ENCODE results near the gene ERGIC1.
"Not testable (repeated sequence)": the region's sequence is repeated elsewhere in the genome, so short reads cannot be mapped to it uniquely, and the experiment has no call there.

The ERGIC1 gene

DNA sequence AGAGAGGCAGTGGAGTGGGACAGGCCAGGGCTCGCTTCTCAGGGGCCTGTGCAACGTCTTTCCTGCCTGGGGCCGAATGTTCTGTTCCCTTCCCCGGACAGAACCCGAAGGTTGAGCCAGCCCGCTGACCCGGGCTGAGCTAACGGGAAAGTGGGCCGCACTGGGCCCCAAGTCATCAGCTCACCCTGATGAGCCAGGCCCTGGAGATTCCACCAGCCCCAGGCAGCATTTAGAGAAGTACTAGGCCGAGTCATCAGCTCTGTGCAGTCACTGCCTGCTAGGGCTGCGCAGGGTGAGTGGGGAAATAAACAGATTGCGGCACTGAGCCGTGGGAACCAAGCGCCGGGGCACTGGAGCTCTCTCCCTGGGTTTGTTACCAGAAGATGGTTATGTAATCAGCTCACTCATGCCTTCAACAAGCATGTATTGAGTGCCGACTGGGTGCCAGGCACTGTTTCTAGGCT, 33.9 kb upstream of the ERGIC1 start:
- no peak for DNase-seq (ENCODE audit: low read depth)

DNA sequence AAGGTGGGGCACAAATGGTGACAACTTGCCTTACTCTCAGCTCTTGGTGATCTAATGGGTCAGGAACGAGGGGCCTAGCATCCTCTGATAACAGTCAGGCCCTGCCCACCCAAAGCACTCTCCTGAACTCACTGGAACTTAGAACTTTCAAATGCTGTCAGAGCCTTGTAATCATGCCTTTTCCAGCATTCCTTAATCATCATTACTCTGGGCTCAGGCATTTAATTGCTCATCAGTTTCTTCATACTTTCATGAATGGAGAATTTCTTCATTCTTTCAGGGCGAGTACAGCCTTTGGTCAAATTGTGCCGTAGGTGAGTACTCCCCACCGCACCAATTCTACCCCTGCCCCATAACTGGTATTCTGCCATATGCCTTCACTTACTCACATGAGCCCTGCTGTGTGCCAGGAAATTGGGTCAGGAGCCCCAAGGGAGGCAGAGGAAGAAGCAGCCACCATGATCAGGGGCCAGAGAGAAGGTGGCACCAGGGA, 32.8 kb upstream of the ERGIC1 start:
- DNase-seq (ENCODE audit: low read depth): no peak

DNA sequence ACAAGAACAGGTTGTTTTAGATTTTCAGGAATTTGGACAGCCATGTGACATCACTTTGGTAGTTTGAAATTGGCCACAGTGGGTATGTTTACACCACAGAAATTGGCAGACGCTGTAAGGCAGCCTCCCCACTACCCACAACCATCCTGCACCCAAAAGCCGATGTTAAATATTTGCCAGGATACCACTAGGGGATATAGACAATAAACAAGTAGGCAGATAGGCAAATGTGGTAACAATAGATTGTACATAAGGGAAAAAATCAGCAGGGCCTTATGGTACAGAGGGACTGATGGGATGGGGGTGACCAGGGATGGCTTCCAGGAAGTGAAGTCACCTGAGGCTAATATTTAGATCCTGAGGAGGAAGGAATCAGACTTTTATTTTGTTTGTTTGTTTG, 31.9 kb upstream of the ERGIC1 start:
- no peak for DNase-seq (ENCODE audit: low read depth)

- no peak for DNase-seq (ENCODE audit: low read depth)
These were observed 31.4 kb upstream of the ERGIC1 start for GRCh38 chr5:172802567-172803176.

DNA sequence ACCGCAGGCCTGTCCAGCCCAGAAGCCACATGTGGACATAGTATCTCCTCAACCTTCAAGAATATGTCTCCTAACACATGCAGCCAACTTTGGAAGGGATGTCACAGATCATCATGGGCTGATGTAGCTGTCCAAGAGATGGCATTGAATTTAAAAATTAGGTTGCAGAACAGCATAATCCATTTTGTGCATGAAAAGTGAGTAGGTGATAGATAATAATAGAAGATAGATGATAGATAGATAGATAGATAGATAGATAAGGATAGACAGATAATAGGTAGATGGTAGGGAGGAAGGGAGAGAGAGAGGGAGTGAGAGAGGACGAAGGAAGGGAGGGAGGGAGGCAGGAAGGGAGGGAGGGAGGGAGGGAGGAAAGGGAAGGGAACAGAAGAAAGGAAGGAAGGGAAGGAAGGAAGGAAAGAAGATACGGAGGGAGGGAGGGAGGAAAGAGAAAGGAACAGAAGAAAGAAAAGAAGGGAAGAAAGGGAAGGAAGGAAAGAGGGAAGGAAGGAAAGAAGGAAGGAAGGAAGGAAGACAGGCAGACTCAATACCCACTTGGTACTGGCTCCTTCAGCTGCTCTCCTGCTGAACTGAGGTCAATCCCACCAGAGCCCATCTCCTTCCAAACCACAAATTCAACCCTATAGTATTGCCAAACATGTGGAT, 28.9 kb upstream of the ERGIC1 start:
- DNase-seq (ENCODE audit: low read depth): no peak

GRCh38 chr5:172805736-172806255, 28.3 kb upstream of the ERGIC1 start:
- DNase-seq (ENCODE audit: low read depth): no peak

- DNase-seq (ENCODE audit: low read depth): peak; percentile 88
These were observed 27.0 kb upstream of the ERGIC1 start for GRCh38 chr5:172806897-172807672.

- DNase-seq (ENCODE audit: low read depth): no peak
These were observed 26.2 kb upstream of the ERGIC1 start for GRCh38 chr5:172807766-172808311.

- DNase-seq (ENCODE audit: low read depth): no peak
These were observed 24.3 kb upstream of the ERGIC1 start for GRCh38 chr5:172809774-172810173.

GRCh38 chr5:172810996-172811395, 23.1 kb upstream of the ERGIC1 start:
- DNase-seq (ENCODE audit: low read depth): not testable (repeated sequence)

DNA sequence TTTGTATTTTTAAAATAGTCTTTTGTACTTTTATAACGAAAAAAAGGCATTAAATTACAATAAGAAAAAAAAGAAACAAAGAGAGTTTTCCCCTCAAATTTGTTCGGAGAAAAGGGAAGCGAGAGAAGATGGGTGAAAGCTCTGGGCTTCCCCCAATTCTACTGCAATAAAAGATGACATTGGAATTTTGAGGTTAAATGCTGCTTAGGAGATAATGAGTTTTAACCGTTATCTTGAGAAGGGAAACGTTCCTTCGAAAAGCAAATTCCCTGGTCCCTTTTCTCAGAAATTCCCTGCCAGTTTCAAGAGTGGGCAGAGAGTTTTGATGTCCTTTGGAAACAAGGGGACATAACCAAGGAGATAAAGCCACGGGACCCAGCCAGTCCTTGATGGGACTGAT, 18.4 kb upstream of the ERGIC1 start:
- no peak for DNase-seq (ENCODE audit: low read depth)

- no peak for DNase-seq (ENCODE audit: low read depth)
These were observed 17.0 kb upstream of the ERGIC1 start for GRCh38 chr5:172816925-172817562.

GRCh38 chr5:172817664-172818063, 16.4 kb upstream of the ERGIC1 start:
- DNase-seq (ENCODE audit: low read depth): no peak

DNA sequence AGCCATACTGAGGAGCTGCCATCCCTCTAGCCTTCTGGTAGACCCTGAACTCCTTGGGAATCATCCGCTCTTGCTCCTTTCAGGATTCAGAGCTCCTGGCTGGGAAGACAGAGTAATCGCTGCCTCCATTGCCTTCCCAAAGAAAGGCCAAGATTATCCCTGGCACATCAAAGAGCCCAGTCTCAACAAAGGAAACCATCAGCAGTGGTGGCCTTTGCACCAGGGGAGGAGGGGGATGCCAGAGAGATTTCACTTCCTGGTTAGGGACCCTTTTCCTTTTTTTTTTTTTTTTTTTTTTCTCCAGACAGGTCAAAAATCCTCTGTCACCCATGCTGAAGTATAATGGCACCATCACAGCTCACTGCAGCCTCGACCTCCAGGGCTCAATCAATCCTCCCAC, 16.0 kb upstream of the ERGIC1 start:
- DNase-seq (ENCODE audit: low read depth): no peak

DNA sequence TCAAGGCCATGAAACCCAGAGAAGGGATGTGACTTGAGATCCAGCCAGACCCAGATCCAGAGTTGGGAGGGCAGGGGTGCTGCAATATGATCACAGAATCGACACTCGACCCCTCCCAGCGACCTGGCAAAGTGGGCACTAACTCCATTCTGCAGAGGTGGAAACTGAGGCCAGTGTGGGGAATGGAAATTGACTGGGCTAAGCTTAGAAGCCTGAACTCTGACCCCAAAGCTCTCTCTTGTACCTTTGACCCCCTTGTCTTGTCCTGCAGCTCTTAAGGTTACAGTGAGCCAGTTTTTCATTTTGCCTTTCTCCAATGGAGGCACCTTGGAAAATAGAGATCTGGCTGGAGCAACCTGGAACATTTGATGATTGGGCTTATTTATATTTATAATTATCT, 14.5 kb upstream of the ERGIC1 start:
- DNase-seq (ENCODE audit: low read depth): no peak

GRCh38 chr5:172820046-172820767, 13.8 kb upstream of the ERGIC1 start:
- no peak for DNase-seq (ENCODE audit: low read depth)

- DNase-seq (ENCODE audit: low read depth): no peak
These were observed 12.6 kb upstream of the ERGIC1 start for GRCh38 chr5:172821340-172821985.

DNA sequence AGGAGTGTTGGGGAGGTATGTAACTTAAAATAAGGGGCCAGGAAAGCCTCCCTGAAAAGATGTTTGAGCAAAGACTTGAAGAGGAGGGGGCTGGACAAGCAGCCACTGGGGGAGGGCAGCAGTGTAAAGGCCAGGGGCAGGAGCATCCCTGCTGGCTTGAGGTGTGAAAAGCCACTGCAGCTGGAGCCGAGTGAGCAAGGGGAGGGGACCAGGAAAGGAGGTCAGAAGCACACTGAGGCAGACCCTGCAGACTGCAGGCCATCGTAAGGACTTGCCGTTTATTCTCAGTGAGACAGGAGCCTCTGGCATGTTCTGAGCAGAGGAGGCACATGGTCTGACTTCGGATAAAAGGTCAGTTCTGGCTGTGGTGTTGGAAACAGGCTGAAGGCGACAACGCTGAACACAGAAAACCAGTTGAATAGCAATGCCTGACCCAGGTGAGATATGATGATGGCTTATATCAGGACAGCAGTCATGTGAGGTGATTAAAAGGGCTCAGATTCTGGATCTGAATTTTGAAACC, 10.2 kb upstream of the ERGIC1 start:
- no peak for DNase-seq (ENCODE audit: low read depth)

DNA sequence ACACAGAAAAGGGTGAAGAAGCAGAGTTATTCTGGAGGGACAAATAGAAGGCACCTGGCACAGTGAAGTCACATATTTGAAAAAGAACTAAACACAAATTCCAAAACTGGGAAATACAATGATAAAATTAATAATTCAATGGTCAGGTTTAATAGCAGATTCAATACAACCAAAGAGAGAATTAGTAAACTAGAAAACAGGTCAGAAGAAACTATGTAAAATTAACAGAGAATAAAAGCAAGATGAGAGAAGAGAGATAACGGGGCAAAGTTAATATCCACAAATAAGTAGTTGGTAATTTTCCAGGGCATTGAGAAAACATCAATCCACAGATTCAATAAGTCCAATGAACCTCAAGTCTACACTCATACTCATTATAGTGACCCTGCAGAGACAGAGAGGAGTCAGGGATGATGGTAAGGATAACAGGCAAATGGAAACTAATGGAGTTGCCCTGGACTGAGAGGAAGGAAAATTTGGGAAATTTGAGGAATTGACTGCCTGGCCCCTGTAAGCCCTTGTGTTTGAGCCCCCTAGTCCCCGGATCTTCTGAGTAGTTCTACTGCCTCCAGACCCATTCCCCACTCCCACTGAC, 8.3 kb upstream of the ERGIC1 start:
- no peak for DNase-seq (ENCODE audit: low read depth)

DNA sequence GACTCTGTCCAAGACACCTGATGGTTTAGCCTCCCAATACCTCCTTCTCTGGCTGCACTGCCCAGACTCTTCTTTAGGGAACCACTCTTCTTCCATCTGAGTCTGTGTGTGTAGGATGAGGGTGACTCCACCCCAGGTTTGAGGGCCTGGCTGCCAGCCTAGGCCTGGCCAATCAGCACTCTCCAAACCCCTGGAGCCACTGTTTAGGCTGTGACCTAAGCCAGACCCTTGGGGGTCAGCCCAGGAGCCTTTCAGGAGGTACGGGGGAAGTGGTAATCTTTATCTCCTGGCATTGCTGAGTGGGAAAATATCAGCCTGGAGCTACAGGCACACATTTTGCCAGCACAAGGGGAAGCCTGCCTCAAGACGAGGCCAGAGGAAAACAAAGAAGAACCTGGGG, 6.2 kb upstream of the ERGIC1 start:
- no peak for DNase-seq (ENCODE audit: low read depth)
